H9 (cell line): Measurements from ENCODE around the gene BMPER. TPM values are rescaled to one million over a fixed set of nuclear protein-coding genes. Genes with fewer than 3 reads are reported as not detected.

Source experiments
- DNase-seq: peaks from one replicate; pipeline ENCODE4 v3.0.0-alpha.2; 2017
- H2AFZ ChIP-seq: one replicate; pipeline ENCODE4 v1.6.1; 2013; ENCODE audit warnings: mild to moderate bottlenecking, low read length, control low read depth, moderate library complexity
- H2AK5ac ChIP-seq: 2 replicates; pipeline ENCODE4 v1.6.1; 2013; ENCODE audit warnings: low read length, control low read depth, mixed read lengths; ENCODE audit not compliant: insufficient read length
- H2BK120ac ChIP-seq: one replicate; pipeline ENCODE4 v1.6.1; 2013; ENCODE audit warnings: low read depth, mild to moderate bottlenecking, low read length, control low read depth, inconsistent platforms; ENCODE audit not compliant: poor library complexity, severe bottlenecking
- H2BK12ac ChIP-seq: 2 replicates; pipeline ENCODE4 v1.6.1; 2013; ENCODE audit warnings: low read length, control low read depth, mixed read lengths, low read depth; ENCODE audit not compliant: insufficient read length
- H2BK15ac ChIP-seq: 2 replicates; pipeline ENCODE4 v1.6.1; 2013; ENCODE audit warnings: low read depth, low read length, control low read depth
- H2BK20ac ChIP-seq: one replicate; pipeline ENCODE4 v1.6.1; 2013; ENCODE audit warnings: low read depth, mild to moderate bottlenecking, low read length, control low read depth, inconsistent platforms; ENCODE audit not compliant: poor library complexity, severe bottlenecking
- H2BK5ac ChIP-seq: 2 replicates; pipeline ENCODE4 v1.6.1; 2013; ENCODE audit warnings: low read length, control low read depth, mixed read lengths; ENCODE audit not compliant: insufficient read length
- H3K14ac ChIP-seq: 2 replicates; pipeline ENCODE4 v1.6.1; 2013; ENCODE audit warnings: low read length, control low read depth; ENCODE audit not compliant: insufficient read depth
- H3K18ac ChIP-seq: 2 replicates; pipeline ENCODE4 v1.6.1; 2013; ENCODE audit warnings: low read depth, mild to moderate bottlenecking, mixed read lengths, low read length, control low read depth; ENCODE audit not compliant: insufficient read length
- H3K23ac ChIP-seq: 2 replicates; pipeline ENCODE4 v1.6.1; 2013; ENCODE audit warnings: low read length, control low read depth, mixed read lengths, low read depth; ENCODE audit not compliant: insufficient read length
- H3K23me2 ChIP-seq: 2 replicates; pipeline ENCODE4 v1.6.1; 2013; ENCODE audit warnings: low read depth, mild to moderate bottlenecking, mixed read lengths, low read length, control low read depth; ENCODE audit not compliant: insufficient read length, poor library complexity, severe bottlenecking
- H3K27ac ChIP-seq: 2 replicates; pipeline ENCODE4 v1.5.1; 2013; ENCODE audit warnings: low read length, control low read depth, mixed read lengths, low read depth; ENCODE audit not compliant: insufficient read length
- H3K27me3 ChIP-seq: 2 replicates; pipeline ENCODE4 v1.6.1; 2013; ENCODE audit warnings: low read length, control low read depth, inconsistent platforms; ENCODE audit not compliant: insufficient read depth
- H3K4ac ChIP-seq: 2 replicates; pipeline ENCODE4 v1.6.1; 2013; ENCODE audit warnings: low read depth, mild to moderate bottlenecking, control low read depth, inconsistent platforms, low read length, moderate library complexity
- H3K4me1 ChIP-seq: 2 replicates; pipeline ENCODE4 v1.6.1; 2013; ENCODE audit warnings: low read length, control low read depth, inconsistent platforms; ENCODE audit not compliant: insufficient read depth
- H3K4me2 ChIP-seq: 2 replicates; pipeline ENCODE4 v1.6.1; 2013; ENCODE audit warnings: low read length, control low read depth, mixed read lengths; ENCODE audit not compliant: insufficient read length, insufficient read depth
- H3K56ac ChIP-seq: 2 replicates; pipeline ENCODE4 v1.6.1; 2013; ENCODE audit warnings: low read depth, mild to moderate bottlenecking, mixed read lengths, low read length, control low read depth; ENCODE audit not compliant: insufficient read length
- H3K79me1 ChIP-seq: 2 replicates; pipeline ENCODE4 v1.6.1; 2013; ENCODE audit warnings: low read depth, mild to moderate bottlenecking, moderate library complexity, low read length, control low read depth, inconsistent platforms; ENCODE audit not compliant: insufficient read depth, poor library complexity, severe bottlenecking
- H3K79me2 ChIP-seq: 2 replicates; pipeline ENCODE4 v1.6.1; 2013; ENCODE audit warnings: low read length, control low read depth, inconsistent platforms; ENCODE audit not compliant: insufficient read depth
- H3K9ac ChIP-seq: 2 replicates; pipeline ENCODE4 v1.6.1; 2013; ENCODE audit warnings: low read length, control low read depth, mixed read lengths; ENCODE audit not compliant: insufficient read length; ENCODE audit errors: extremely low read depth
- H3K9me3 ChIP-seq: one replicate; pipeline ENCODE4 v1.6.1; 2013; ENCODE audit warnings: low read depth, low read length, inconsistent platforms; ENCODE audit not compliant: control insufficient read depth
- H3T11ph ChIP-seq: one replicate; pipeline ENCODE4 v1.6.1; 2013; ENCODE audit warnings: mild to moderate bottlenecking, low read length, control low read depth, inconsistent platforms
- H4K20me1 ChIP-seq: one replicate; pipeline ENCODE4 v1.6.1; 2013; ENCODE audit not compliant: control insufficient read depth, insufficient read length, insufficient read depth
- H4K5ac ChIP-seq: 2 replicates; pipeline ENCODE4 v1.6.1; 2013; ENCODE audit warnings: low read depth, mild to moderate bottlenecking, mixed read lengths, low read length, control low read depth; ENCODE audit not compliant: insufficient read length
- H4K8ac ChIP-seq: replicated peaks from 2 replicates; pipeline ENCODE4 v1.6.1; 2013; ENCODE audit warnings: low read length, control low read depth, mixed read lengths, low read depth; ENCODE audit not compliant: insufficient read length
- H4K91ac ChIP-seq: 2 replicates; pipeline ENCODE4 v1.6.1; 2013; ENCODE audit warnings: low read depth, mild to moderate bottlenecking, moderate library complexity, mixed read lengths, low read length, control low read depth; ENCODE audit not compliant: insufficient read length
- H3K27ac Mint-ChIP-seq, 3 experiments: 2 replicates in 2 of 3; 3 replicates in 1 of 3; pipeline ENCODE4 v1.8.0; 2020 to 2021; ENCODE audit warnings: mixed read lengths in 3 of 3, mild to moderate bottlenecking in 1 of 3, moderate library complexity in 1 of 3
- H3K27me3 Mint-ChIP-seq: 2 replicates; pipeline ENCODE4 v1.8.0; 2021; ENCODE audit warnings: low read depth, mild to moderate bottlenecking, moderate library complexity, mixed read lengths
- H3K36me3 Mint-ChIP-seq, 3 experiments: 2 replicates in 2 of 3; 3 replicates in 1 of 3; pipeline ENCODE4 v1.8.0; 2020 to 2021; ENCODE audit warnings: low read depth in 3 of 3, mixed read lengths in 3 of 3; ENCODE audit not compliant: insufficient read depth in 1 of 3
- H3K4me1 Mint-ChIP-seq, 2 experiments: 2 replicates each; pipeline ENCODE4 v1.8.0; 2020; ENCODE audit warnings: mixed read lengths in 2 of 2
- H3K4me3 Mint-ChIP-seq, 2 experiments: 2 replicates in 1 of 2; 3 replicates in 1 of 2; pipeline ENCODE4 v1.8.0; 2020 to 2021; ENCODE audit warnings: mild to moderate bottlenecking in 2 of 2, mixed read lengths in 2 of 2, moderate library complexity in 1 of 2
- H3K9me3 Mint-ChIP-seq, 2 experiments: 2 replicates in 1 of 2; 3 replicates in 1 of 2; pipeline ENCODE4 v1.8.0; 2020; ENCODE audit warnings: mild to moderate bottlenecking in 2 of 2, mixed read lengths in 2 of 2, moderate library complexity in 1 of 2
- CTCF ChIP-seq: fragments of 200-600 bp; sonication (generic); conservative IDR thresholded peaks from 3 replicates; pipeline ENCODE4 v1.8.0; 2021; ENCODE audit warnings: antibody characterized with exemption, mild to moderate bottlenecking
- WGBS: extraction: QIAGEN DNeasy Blood & Tissue Kit; methylation state at CpG from one replicate; pipeline ENCODE4 v1.1.7; 2013; ENCODE audit warnings: missing lambda C conversion rate, low lambda C conversion rate, mixed read lengths; ENCODE audit not compliant: insufficient read length; ENCODE audit errors: extremely low coverage; 5-methylcytosine and 5-hydroxymethylcytosine counted together
- total RNA-seq: library from RNA; stranded (reverse); gene quantifications from 2 replicates; pipeline ENCODE4 v1.2.1, GENCODE V29; 2021

Gene BMPER
- total RNA-seq, 1 experiment from 2014 or later = 0.20 TPM

DNA sequence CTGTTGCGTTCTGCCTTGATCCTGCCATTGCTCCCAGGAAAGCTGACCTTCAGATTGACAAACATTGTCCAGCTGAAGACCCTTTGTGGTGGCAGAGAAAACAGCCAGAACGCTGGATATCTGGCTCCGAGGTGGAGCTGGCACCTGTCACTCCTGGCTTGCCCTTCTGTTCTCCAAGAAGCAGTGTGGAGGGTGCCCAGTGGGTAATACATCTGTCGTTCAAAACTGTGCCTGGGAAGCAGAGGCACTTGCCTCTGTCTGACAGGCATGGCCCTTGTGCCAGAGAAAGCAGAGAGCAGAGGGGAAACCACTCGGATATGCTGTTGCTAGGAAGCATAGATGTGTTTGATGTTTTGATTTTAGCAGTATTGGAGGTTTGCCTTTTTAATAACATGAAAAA is 231.4 kb downstream of the BMPER start:
- no CpG with 5 or more reads among the region's 5 CpGs for WGBS
- no peak overlapping the region for H4K91ac ChIP-seq

More for the DNA sequence above, 231.4 kb downstream of the BMPER start:
- Mint-ChIP-seq H3K27ac (no peak overlapping the region; a peak in 1 of 7 replicates), H3K4me1 (peaks cover 22% of the 10 kb centered on the region in 2 experiments), H3K27me3 (no peaks in the 10 kb centered on the region), H3K4me3 (no peak overlapping the region), H3K9me3 (no peaks in the 10 kb centered on the region; a peak in 1 of 5 replicates), H3K36me3 (no peaks in the 10 kb centered on the region)
- H3K23ac ChIP-seq = no peak overlapping the region
- H4K8ac ChIP-seq = no peak overlapping the region
- TF ChIP-seq CTCF = no peak
- H3K23me2 ChIP-seq = no peaks in the 10 kb centered on the region
- no peaks in the 10 kb centered on the region for H3K79me1 ChIP-seq
- no peaks in the 10 kb centered on the region for H3K9me3 ChIP-seq
- no peak overlapping the region for H3K4me2 ChIP-seq
- no peak overlapping the region for H2BK15ac ChIP-seq
- no peak overlapping the region for H2AK5ac ChIP-seq
- H2AFZ ChIP-seq = no peak overlapping the region
- no peak overlapping the region for H2BK20ac ChIP-seq
- H3K18ac ChIP-seq = no peak overlapping the region
- no peaks in the 10 kb centered on the region; the same call in 1 of the 2 replicates for H3K4me1 ChIP-seq
- no peak overlapping the region for H2BK120ac ChIP-seq
- H4K20me1 ChIP-seq = no peaks in the 10 kb centered on the region
- H3T11ph ChIP-seq = no peak overlapping the region
- H3K27me3 ChIP-seq = no peaks in the 10 kb centered on the region
- H3K79me2 ChIP-seq = no peaks in the 10 kb centered on the region
- H3K9ac ChIP-seq = no peak overlapping the region
- H2BK12ac ChIP-seq = no peak overlapping the region
- H3K56ac ChIP-seq = no peak overlapping the region
- DNase-seq = no peak
- no peak overlapping the region for H3K14ac ChIP-seq
- no peak overlapping the region for H3K27ac ChIP-seq
- H4K5ac ChIP-seq = no peak overlapping the region
- H2BK5ac ChIP-seq = no peak overlapping the region
- H3K4ac ChIP-seq = no peak overlapping the region
